Endothelial cell of umbilical vein (primary cell): Measurements from ENCODE around the gene WHRN. TPM values are rescaled to one million over a fixed set of nuclear protein-coding genes. Genes with fewer than 3 reads are reported as not detected.

Source experiments
- BruUV-seq: library from RNA; stranded (reverse); fragments of 400-500 nt; replicated peaks from 2 replicates; lab custom pipeline; 2021; lab: Mats Ljungman, UMichigan
- CTCF ChIA-PET: fragments of 300-600, 350-600 bp; sonication (Branson Sonifier 250); formaldehyde crosslinking; loops from one replicate; lab custom pipeline; 2021; ENCODE audit warnings: antibody characterized with exemption, inconsistent platforms; lab: Charles Lee
- POLR2A ChIA-PET: fragments of 300-600, 350-600 bp; sonication (Branson Sonifier 250); formaldehyde crosslinking; loops from one replicate; lab custom pipeline; 2021; ENCODE audit warnings: antibody characterized with exemption, inconsistent platforms; lab: Charles Lee
- DNase-seq: peaks from one replicate; pipeline ENCODE4 v3.0.0-alpha.2; 2011; ENCODE audit warnings: low read depth, low spot score
- FAIRE-seq: peaks from 2 replicates; lab custom pipeline; 2011; peaks lifted over from hg19 to GRCh38; lab: Jason Lieb, UNC
- H2AFZ ChIP-seq: 2 replicates; pipeline ENCODE4 v1.6.0; 2012; ENCODE audit warnings: low read depth, low read length, control low read depth, inconsistent platforms
- H3K27ac ChIP-seq: 2 replicates; pipeline ENCODE4 v1.5.1; 2011; ENCODE audit warnings: low read depth, mild to moderate bottlenecking, control low read depth, low read length, moderate library complexity; ENCODE audit not compliant: insufficient read depth
- H3K27me3 ChIP-seq, 2 experiments: 2 replicates each; pipeline versions ENCODE4 v1.6.0 to v1.6.1; 2011; ENCODE audit warnings: low read length in 2 of 2, mixed read lengths in 1 of 2; ENCODE audit not compliant: control insufficient read depth in 2 of 2, insufficient read depth in 2 of 2
- H3K36me3 ChIP-seq, 2 experiments: 2 replicates in 1 of 2; 3 replicates in 1 of 2; pipeline ENCODE4 v1.5.1; 2011; ENCODE audit warnings: low read length in 2 of 2, mild to moderate bottlenecking in 1 of 2, moderate library complexity in 1 of 2; ENCODE audit not compliant: control insufficient read depth in 2 of 2, insufficient read depth in 2 of 2; ENCODE audit errors: extremely low read depth in 1 of 2
- H3K4me1 ChIP-seq: 3 replicates; pipeline ENCODE4 v1.5.1; 2011; ENCODE audit warnings: mild to moderate bottlenecking, low read length; ENCODE audit not compliant: control insufficient read depth, insufficient read depth; ENCODE audit errors: extremely low read depth
- H3K4me2 ChIP-seq: 2 replicates; pipeline ENCODE4 v1.6.1; 2011; ENCODE audit warnings: low read length, control low read depth, mixed read lengths; ENCODE audit not compliant: insufficient read depth
- H3K4me3 ChIP-seq, 3 experiments: fragments of 200-600 bp in 1 of 3; sonication (generic), shearing (Covaris generic) in 1 of 3; replicated peaks in 1 of 3; 2 replicates each; pipeline ENCODE4 v1.5.1; 2011 to 2016; ENCODE audit warnings: control low read depth in 3 of 3, low read length in 3 of 3, mild to moderate bottlenecking in 2 of 3, inconsistent platforms in 1 of 3, low read depth in 1 of 3, moderate library complexity in 1 of 3; ENCODE audit not compliant: insufficient read depth in 1 of 3
- H3K79me2 ChIP-seq: 2 replicates; pipeline ENCODE4 v1.6.0; 2012; ENCODE audit warnings: low read length, inconsistent platforms; ENCODE audit not compliant: control insufficient read depth, insufficient read depth
- H3K9ac ChIP-seq: replicated peaks from 2 replicates; pipeline ENCODE3; 2011; ENCODE audit warnings: low read length, control low read depth; ENCODE audit not compliant: insufficient read depth; ENCODE audit errors: extremely low read depth
- H3K9me1 ChIP-seq: replicated peaks from 3 replicates; pipeline ENCODE4 v1.6.0; 2011; ENCODE audit warnings: mild to moderate bottlenecking, low read length; ENCODE audit not compliant: control insufficient read depth, insufficient read depth; ENCODE audit errors: extremely low read depth
- H3K9me3 ChIP-seq: replicated peaks from 2 replicates; pipeline ENCODE4 v1.5.1; 2012; ENCODE audit warnings: low read length, inconsistent platforms; ENCODE audit not compliant: control insufficient read depth, insufficient read depth
- H4K20me1 ChIP-seq: replicated peaks from 2 replicates; pipeline ENCODE3; 2011; ENCODE audit warnings: mild to moderate bottlenecking, low read length; ENCODE audit not compliant: control insufficient read depth, insufficient read depth; ENCODE audit errors: extremely low read depth
- EZH2 ChIP-seq: IDR thresholded peaks from 2 replicates; pipeline ENCODE4 v1.6.1; 2012; ENCODE audit warnings: borderline replicate concordance, low read depth, mild to moderate bottlenecking, moderate library complexity, low read length, inconsistent platforms; ENCODE audit not compliant: severe bottlenecking
- FOS ChIP-seq: IDR thresholded peaks from 2 replicates; pipeline ENCODE4 v1.6.1; 2011; ENCODE audit warnings: mild to moderate bottlenecking, low read length, moderate library complexity, borderline replicate concordance; ENCODE audit not compliant: insufficient read depth
- GATA2 ChIP-seq: IDR thresholded peaks from 2 replicates; pipeline ENCODE4 v1.7.0; 2011; ENCODE audit warnings: low read depth, mild to moderate bottlenecking, moderate library complexity, mixed read lengths, low read length; ENCODE audit not compliant: insufficient read length, insufficient read depth
- JUN ChIP-seq: IDR thresholded peaks from 2 replicates; pipeline ENCODE4 v1.6.1; 2011; ENCODE audit warnings: borderline replicate concordance, low read depth; ENCODE audit not compliant: insufficient read length, insufficient read depth
- MYC ChIP-seq: IDR thresholded peaks from one replicate; pipeline ENCODE4 v1.6.1; 2011; ENCODE audit warnings: mild to moderate bottlenecking, low read depth, low read length
- POLR2A ChIP-seq: IDR thresholded peaks from 2 replicates; pipeline ENCODE4 v1.6.1; 2012; ENCODE audit warnings: low read depth, mild to moderate bottlenecking, control low read depth, low read length
- POLR2AphosphoS5 ChIP-seq: IDR thresholded peaks from 2 replicates; pipeline ENCODE4 v1.6.1; 2012; ENCODE audit warnings: low read depth, mild to moderate bottlenecking, control low read depth, low read length, moderate library complexity; ENCODE audit not compliant: insufficient read depth
- dilution Hi-C: fragments of 300-500 bp; cut with MboI; formaldehyde crosslinking; loops from one replicate; pipeline ENCODE4 v1.15.0; 2019; ENCODE audit warnings: low sequenced_read_pairs; ENCODE audit not compliant: extremely low pct_ligation_motif_present
- intact Hi-C: fragments of 100-400 bp; cut with micrococcal nuclease; formaldehyde crosslinking; loops from one replicate; pipeline ENCODE4 v1.10.0; 2022
- polyA plus RNA-seq, 4 experiments: library from polyadenylated mRNA; depleted of rRNA in 3 of 4; stranded (reverse) in 3 of 4; unstranded in 1 of 4; fragments of >200 nt; gene quantifications; 2 replicates each; pipeline versions ENCODE4 v1.2.1 to v1.2.3, GENCODE V29; 2011 to 2012; ENCODE audit warnings: missing spikeins in 1 of 4
- total RNA-seq: library from RNA; stranded (reverse); gene quantifications from 2 replicates; pipeline ENCODE4 v1.2.3, GENCODE V29; 2021
- TF ChIP-seq, protein P1 (sequence below): IDR thresholded peaks from 2 replicates; pipeline ENCODE4 v1.6.1; 2011; ENCODE audit not compliant: insufficient read depth, insufficient read length
- TF ChIP-seq, protein P2 (sequence below), 2 donors: IDR thresholded peaks; 1 replicate in 1 of 2; 2 replicates in 1 of 2; pipeline ENCODE4 v1.5.1; 2011; ENCODE audit warnings: low read length in 2 of 2, mild to moderate bottlenecking in 2 of 2, moderate library complexity in 2 of 2, control low read depth in 1 of 2, inconsistent platforms in 1 of 2, low read depth in 1 of 2; ENCODE audit not compliant: insufficient read depth in 1 of 2; ENCODE audit errors: extremely low read depth in 1 of 2

WHRN gene
- total and polyA plus RNA-seq, 2 donors (not counting 3 experiments of a cell fraction or from before 2014, with no cell fraction given): 0.35 to 0.69 TPM

- ChIA-PET CTCF (no interaction called here), POLR2A (no interaction called here)
- dilution Hi-C loops: no loop called here
- Histone ChIP-seq H3K4me1 (no peaks in the 10 kb centered on the region), H3K4me3 (no peak overlapping the region), H4K20me1 (no peaks in the 10 kb centered on the region), H2AFZ (no peak overlapping the region), H3K4me2 (no peak overlapping the region), H3K27me3 (no peaks in the 10 kb centered on the region), H3K9ac (no peak overlapping the region), H3K27ac (no peak overlapping the region), H3K9me3 (no peaks in the 10 kb centered on the region), H3K9me1 (no peaks in the 10 kb centered on the region), H3K36me3 (peaks cover 7 to 42% of the 10 kb centered on the region in 2 experiments), H3K79me2 (no peaks in the 10 kb centered on the region)
- TF ChIP-seq, protein P1, sequence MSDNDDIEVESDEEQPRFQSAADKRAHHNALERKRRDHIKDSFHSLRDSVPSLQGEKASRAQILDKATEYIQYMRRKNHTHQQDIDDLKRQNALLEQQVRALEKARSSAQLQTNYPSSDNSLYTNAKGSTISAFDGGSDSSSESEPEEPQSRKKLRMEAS: no peak
- TF ChIP-seq EZH2 (no peak), GATA2 (no peak), JUN (no peak), MYC (no peak), POLR2AphosphoS5 (no peak), FOS (no peak), POLR2A (no peak)
- TF ChIP-seq, protein P2, sequence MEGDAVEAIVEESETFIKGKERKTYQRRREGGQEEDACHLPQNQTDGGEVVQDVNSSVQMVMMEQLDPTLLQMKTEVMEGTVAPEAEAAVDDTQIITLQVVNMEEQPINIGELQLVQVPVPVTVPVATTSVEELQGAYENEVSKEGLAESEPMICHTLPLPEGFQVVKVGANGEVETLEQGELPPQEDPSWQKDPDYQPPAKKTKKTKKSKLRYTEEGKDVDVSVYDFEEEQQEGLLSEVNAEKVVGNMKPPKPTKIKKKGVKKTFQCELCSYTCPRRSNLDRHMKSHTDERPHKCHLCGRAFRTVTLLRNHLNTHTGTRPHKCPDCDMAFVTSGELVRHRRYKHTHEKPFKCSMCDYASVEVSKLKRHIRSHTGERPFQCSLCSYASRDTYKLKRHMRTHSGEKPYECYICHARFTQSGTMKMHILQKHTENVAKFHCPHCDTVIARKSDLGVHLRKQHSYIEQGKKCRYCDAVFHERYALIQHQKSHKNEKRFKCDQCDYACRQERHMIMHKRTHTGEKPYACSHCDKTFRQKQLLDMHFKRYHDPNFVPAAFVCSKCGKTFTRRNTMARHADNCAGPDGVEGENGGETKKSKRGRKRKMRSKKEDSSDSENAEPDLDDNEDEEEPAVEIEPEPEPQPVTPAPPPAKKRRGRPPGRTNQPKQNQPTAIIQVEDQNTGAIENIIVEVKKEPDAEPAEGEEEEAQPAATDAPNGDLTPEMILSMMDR (IDR thresholded peaks at IDR 0.05; ENCODE audit: extremely low read depth in 1 of 2, insufficient read depth in 1 of 2, low read depth in 1 of 2, low read length in 2 of 2): no peak
- no TSS peak for BruUV-seq
- intact Hi-C loops: no loop called here
- no peak for DNase-seq
- no peak for FAIRE-seq
Measured at GRCh38 chr9:114357911-114358328, 147.4 kb downstream of the WHRN start.
